ENCODE measurements around the gene CDK1.
"Not testable (repeated sequence)": the region's sequence is repeated elsewhere in the genome, so short reads cannot be mapped to it uniquely, and the experiment has no call there.

CDK1 gene

DNA sequence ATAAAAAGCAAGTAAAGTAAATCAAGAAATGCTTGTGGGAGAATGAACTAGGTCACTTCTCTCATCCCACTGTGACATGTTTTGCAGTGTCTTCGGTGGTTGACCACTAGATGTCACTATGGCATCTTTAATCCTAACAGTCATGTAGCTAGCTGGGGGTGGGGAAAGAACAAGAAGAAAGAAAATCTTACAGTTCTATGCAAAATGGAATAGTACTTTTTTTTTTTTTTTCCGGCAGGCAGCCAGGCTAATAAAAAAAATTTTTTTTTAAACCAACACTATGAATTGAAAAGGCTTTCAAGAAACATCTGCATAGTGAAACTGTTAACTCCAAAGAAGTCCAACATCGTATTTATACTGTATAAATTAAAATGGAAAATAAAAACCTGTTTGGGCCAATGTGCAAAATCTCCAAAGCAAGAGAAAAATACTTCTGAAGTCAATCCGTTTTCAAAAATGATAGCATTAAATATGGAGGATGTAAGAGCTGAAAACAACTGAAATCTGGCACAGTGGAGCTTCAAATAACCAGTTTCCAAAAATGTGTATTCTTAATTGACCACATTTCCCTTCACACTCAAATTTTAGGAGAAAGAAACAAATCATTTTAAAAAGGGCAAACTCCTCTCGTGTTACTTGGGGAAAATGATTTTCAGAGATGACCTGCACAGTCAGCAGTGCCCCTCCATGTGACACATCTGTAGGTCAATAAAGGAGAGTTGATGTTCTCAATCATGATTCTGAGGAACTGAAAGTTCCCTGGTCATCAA lies 38.5 kb downstream of the CDK1 start:
- DNase-seq (ENCODE audit: low read depth), result no peak

GRCh38 chr10:60817398-60817805 lies 39.1 kb downstream of the CDK1 start:
- DNase-seq (ENCODE audit: low read depth), result no peak

DNA sequence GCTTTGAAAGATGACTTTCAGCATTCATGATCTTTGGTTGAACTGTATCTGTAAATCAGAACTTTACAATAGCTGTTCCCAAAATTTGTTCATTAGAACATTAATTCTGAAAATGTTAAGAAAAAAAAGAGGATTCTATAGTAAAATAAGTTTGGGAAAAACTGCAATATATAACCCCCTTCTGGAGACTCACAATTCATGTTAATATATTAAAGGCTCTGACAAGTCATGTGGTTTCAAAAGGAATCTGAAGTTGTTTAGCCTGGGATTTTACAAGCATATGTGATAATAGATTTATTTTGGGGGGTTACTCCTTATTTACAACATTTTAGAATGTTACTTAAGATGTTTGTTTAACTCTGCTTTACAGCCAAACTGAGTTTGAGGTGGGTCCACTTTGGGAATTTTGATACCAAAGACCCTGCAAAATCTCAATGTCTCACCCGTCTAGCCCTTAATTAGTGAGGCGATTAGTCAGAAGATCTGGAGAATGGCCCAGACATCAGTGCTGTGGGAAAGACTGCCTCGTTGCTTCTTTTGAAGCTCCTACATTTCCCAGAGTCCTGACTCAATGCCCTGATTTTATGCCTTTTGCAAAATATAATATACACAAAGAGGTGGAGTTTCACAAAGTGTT lies 40.0 kb downstream of the CDK1 start:
- DNase-seq (ENCODE audit: low read depth), result no peak

DNA sequence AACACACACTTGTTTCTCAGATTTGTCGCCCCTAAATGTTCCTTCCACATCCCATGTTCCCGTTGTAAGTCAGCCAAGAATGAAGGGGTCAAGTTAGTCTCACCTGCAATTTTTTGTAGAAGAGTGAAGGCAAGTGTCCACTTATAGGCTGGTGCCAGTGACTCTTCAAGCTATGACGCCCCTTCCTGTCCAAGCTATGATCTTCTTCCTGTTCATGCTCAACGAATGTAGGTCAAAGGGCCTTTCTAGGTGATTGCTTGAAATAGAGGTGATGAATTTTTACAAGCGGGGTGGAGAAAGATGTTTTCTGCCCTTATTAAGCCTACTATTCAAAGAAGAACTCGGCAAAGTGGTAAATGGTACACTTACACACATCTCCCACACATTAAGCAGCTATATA lies 41.0 kb downstream of the CDK1 start:
- DNase-seq (ENCODE audit: low read depth), result no peak

DNA sequence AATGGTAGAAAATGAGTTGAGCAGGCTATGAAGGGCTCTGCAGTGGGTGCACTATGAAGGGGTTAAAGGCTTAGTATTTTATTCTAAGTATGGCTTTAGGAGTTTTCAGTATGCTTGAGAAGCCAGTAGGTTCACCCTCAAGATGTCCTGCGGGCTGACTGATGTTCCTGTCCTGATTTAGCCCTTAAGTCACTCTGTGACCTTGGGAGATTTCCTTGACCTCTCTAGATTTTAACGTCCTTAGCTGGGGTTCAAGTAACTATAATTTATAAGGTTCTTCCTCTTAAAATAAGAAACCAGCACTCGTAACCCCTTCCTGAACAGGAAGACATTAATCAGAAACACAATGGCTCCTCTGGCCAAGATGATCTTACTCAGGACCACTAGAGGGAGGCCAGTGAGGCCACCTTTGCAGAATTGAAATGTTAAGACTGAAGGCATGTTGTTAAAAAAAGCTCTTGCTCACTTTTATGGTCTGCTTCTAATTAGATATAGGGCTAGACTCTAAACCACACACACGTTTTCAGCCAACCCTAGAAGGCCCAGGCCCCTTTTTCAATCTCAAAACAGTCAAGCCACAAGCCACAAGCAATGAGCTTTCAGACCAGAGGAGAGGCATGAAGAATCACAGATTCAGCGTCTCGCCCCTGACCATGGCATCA lies 41.9 kb downstream of the CDK1 start:
- DNase-seq (ENCODE audit: low read depth), result no peak

- no peak for DNase-seq (ENCODE audit: low read depth)
These were observed 43.4 kb downstream of the CDK1 start for GRCh38 chr10:60821656-60822055.

- DNase-seq (ENCODE audit: low read depth), result no peak
These were observed 44.5 kb downstream of the CDK1 start for GRCh38 chr10:60822809-60823208.

DNA sequence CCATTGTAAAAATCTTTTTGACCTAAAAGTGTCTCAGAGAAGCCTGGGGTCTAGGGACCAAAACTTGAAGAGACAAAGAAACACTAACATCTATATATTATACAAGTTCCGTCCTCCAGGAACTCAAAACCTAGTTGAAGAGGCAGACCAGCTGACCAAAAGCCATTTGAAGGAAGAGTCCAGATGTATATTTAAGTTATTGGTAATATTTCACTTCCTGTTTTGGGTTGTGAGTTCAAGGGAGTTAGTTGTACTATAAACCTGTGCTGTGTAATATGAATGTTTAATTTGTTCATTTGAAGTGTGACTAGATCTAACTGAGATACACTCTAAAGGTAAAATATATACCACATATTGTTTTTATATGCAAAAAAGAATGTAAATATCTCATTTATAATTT lies 45.0 kb downstream of the CDK1 start:
- no peak for DNase-seq (ENCODE audit: low read depth)

DNA sequence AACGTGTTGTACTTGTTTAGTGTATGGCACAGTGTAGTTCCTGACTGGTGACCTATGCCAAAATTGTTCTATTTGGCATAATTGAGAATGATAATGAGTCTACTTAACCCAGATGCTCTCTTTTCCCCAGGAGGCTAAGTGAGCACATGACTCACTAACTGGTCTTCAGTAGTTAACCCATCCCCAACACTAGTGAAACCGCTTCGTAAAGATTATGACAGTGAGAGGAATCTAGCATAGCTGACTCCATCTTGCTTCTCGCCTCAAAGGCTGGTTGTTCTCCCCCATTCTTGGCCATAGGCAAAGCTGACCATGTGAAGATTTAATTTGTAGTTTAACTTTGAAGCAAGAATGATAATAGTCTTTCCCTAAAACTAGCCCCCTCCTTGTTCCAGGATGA lies 47.2 kb downstream of the CDK1 start:
- DNase-seq (ENCODE audit: low read depth), result no peak

DNA sequence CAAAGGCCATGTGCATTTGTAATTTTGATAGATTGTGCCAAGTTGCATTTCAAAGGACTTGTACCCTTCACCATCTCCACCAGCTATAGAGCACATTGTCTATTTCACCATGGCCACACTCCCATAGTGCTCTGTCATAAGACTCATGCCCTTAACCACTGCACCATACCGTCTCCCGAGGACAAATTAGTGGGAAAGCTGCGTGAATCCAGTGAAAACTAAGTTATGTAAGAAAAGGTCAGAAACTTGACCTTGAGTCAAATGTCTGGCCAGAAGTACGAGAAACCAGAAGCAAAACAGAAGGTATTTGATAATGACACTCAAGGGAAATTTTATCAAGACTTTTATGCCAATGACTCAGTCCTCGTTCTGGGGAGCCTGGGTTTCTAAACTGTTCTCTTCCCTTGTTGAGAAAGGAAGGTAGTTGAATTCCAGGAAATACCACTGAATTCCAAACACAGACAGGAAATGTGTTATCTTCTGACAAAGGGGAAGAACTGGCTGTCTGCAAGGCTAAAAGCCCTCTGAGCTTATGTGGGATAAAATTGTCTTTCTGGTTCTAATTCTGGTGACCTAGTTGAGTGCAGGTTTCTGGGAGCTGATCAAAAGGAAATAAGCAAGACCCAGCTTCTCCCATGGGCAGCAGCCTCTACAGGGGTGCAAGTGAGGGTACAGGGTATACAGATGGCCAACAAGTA lies 49.7 kb downstream of the CDK1 start:
- DNase-seq (ENCODE audit: low read depth), result no peak

DNA sequence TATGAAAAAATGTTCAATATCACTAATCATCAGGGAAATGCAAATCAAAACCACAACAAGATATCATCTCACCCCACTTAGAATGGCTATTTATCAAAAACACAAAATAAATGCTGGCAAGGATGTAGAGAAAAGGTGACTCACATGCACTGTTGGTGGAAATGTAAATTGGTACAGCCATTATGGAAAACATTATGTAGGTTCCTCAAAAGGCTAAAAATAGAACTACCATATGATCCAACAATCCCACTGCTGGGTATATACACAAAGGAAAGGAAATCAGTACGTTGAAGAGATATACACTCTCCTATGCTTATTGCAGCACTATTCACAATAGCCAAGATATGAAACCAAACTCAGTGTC lies 50.2 kb downstream of the CDK1 start:
- DNase-seq (ENCODE audit: low read depth), result no peak

DNA sequence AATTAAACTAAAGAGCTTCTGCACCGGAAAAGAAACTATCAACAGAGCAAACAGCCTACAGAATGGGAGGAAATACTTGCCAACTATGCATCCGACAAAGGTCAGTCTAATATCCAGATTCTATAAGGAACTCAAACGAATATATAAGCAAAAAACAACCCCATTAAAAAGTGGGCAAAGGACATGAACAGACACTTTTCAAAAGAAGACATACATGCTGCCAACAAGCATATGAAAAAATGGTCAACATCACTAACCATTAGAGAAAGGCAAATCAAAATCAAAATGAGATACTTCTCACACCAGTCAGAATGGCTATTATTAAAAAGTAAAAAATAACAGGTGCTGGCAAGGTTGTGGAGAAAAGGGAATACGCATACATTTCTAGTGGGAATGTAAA lies 53.9 kb downstream of the CDK1 start:
- DNase-seq (ENCODE audit: low read depth), result not testable (repeated sequence)

DNA sequence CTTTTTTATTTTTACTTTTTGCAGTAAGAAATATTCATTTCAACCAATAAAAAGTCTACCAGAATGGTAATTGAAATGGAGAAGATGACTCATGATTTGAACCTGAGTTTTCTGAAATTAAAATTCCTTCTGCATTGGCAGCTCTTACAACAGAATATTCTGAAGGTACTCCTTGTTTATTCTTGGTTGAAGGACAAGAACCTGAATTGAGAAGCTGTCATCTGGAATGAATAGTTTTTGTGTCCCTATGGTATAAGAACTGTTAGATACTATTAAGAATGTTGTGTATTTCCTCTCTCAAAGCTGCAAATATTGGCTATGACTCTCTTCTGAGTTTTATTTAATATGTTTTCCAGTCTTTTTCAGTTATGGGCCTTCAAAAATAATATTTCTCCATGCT lies 56.1 kb downstream of the CDK1 start:
- DNase-seq (ENCODE audit: low read depth), result no peak

DNA sequence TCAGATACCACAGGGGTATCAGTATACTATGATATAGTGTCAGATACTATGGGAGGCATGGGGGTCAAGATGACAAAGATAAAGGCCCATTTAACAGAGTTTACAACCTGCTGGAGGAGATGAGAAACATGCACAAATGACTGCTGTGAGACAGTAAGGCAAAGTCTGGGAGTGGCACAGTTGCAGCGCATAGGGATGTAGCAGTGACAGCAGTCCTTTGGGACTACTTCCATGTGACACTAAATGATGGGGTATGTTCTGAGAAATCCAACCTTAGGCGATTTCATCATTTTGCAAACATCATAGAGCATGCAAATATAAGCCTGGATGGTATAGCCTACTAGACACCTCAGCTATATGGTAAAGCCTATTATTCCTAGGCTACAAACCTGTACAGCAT lies 56.8 kb downstream of the CDK1 start:
- DNase-seq (ENCODE audit: low read depth), result no peak

DNA sequence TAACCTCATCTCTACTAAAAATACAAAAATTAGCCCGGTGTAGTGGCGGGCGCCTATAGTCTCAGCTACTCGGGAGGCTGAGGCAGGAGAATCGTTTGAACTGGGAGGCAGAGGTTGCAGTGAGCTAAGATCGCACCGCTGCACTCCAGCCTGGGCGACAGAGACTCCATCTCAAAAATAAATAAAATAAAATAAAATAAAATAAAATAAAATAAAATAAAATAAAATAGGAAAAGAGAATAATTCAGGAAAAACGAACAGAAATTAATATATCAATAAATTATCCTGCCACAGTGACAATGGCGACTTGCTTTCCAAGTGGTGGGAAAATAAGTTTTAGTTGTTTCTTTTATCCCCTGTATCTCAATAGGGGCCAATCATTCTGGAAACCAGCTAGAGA lies 62.9 kb downstream of the CDK1 start:
- not testable (repeated sequence) for DNase-seq (ENCODE audit: low read depth)

DNA sequence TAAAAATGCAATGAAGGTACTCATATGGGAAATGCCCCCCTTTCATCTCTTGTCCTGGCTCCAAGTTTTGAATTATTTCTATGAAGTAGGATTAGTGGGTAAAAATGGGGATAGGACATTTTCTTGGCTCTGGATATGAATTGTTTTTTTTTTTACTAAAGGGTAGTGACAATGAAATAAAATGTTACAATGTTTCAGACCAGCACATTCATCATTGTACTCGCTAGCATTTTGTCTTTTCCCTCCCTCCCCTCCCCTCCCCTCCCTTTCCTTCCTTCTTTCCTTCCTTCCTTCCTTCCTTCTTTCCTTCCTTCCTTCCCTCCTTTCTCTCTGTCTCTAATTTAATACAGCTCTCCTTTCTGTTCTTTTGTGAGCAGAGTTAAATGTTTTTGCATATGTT lies 64.4 kb downstream of the CDK1 start:
- DNase-seq (ENCODE audit: low read depth), result no peak
